ENCODE measurements around the gene MAMDC2. TPM values are rescaled to one million over a fixed set of nuclear protein-coding genes. Genes with fewer than 3 reads are reported as not detected.

MAMDC2 gene
- total and polyA plus RNA-seq, 2 of the 4 experiments (the other 2 are of a cell fraction), result 5.0 to 5.2 TPM

GRCh38 chr9:70042461-70043215 is 1.0 kb upstream of the MAMDC2 start:
- Histone ChIP-seq H2BK20ac (ENCODE audit: low read depth, low read length) (no peak overlapping the region), H3K18ac (ENCODE audit: low read depth, low read length) (no peak overlapping the region), H2AK9ac (replicated peaks; ENCODE audit: low read depth, low read length, poor library complexity) (no peak overlapping the region), H3K9me1 (ENCODE audit: insufficient read depth, low read length) (peaks cover 4% of the 10 kb centered on the region; the same call in 1 of the 2 replicates), H3K4ac (ENCODE audit: low read depth, low read length) (no peak overlapping the region), H3K9me3 (ENCODE audit: control insufficient read depth, insufficient read depth, low read length) (peaks cover 2% of the 10 kb centered on the region; the same call in 1 of the 2 replicates), H2BK120ac (ENCODE audit: low read depth, low read length) (no peak overlapping the region), H4K91ac (ENCODE audit: insufficient read depth, low read depth, low read length) (no peak overlapping the region), H3K4me1 (ENCODE audit: control insufficient read depth, insufficient read depth, low read length) (peaks cover 9% of the 10 kb centered on the region), H2BK5ac (ENCODE audit: low read depth, low read length, poor library complexity, severe bottlenecking) (no peak overlapping the region), H3K36me3 (ENCODE audit: control insufficient read depth, insufficient read depth, low read length) (no peaks in the 10 kb centered on the region), H4K8ac (ENCODE audit: low read depth in 2 of 2, low read length in 2 of 2) (no peak overlapping the region), H3K27ac (ENCODE audit: insufficient read depth, low read length) (no peak overlapping the region), H3K79me1 (ENCODE audit: low read depth in 1 of 2, low read length in 2 of 2) (peaks cover 0 to 3% of the 10 kb centered on the region in 2 experiments; a peak in 1 of 4 replicates), H3K4me3 (ENCODE audit: insufficient read depth, low read depth, low read length) (no peak overlapping the region), H3K4me2 (ENCODE audit: low read depth, low read length) (no peak overlapping the region), H4K5ac (ENCODE audit: low read depth, low read length) (no peak overlapping the region), H2AFZ (replicated peaks; ENCODE audit: low read length, poor library complexity) (no peak overlapping the region), H3K23ac (ENCODE audit: low read depth, low read length) (no peak overlapping the region), H4K20me1 (ENCODE audit: insufficient read depth, low read length) (no peaks in the 10 kb centered on the region), H3K14ac (replicated peaks; ENCODE audit: low read depth, low read length) (no peak overlapping the region), H2AK5ac (ENCODE audit: low read depth, low read length) (no peak overlapping the region), H3K9ac (ENCODE audit: low read depth, low read length) (no peak overlapping the region), H3K27me3 (ENCODE audit: control insufficient read depth, insufficient read depth, low read length) (no peaks in the 10 kb centered on the region), H2BK15ac (ENCODE audit: low read depth, low read length) (0 out of 3 replicates have a peak overlapping the region, but pooled peaks have one; percentile 3), H3K56ac (ENCODE audit: extremely low read depth, insufficient read depth, low read length) (no peak overlapping the region)
- intact Hi-C loops (cut with micrococcal nuclease) (loop anchor here (5.0 kb wide), 1 partner anchor 70 kb away; no protein-coding TSS in a partner anchor), in situ Hi-C loops (cut with MboI; ENCODE audit: low sequenced_read_pairs) (no loop called here), dilution Hi-C loops (cut with HindIII; ENCODE audit: low sequenced_read_pairs, unreplicated experiment) (no loop called here)
- WGBS, 2 experiments (ENCODE audit: extremely low coverage in 2 of 2, insufficient read length in 1 of 2), result 98% methylated on average over 8 of the region's 15 CpGs; no CpG with 5 or more reads in 1 of the 2 experiments
- BruUV-seq (replicated peaks), result no TSS peak
- DNase-seq, result no peak
- POLR2A ChIA-PET (ENCODE audit: unreplicated experiment), result no interaction called here
- CTCF ChIA-PET, result interaction anchor here (1.5 kb wide), 1 partner anchor 8 kb away, joined by 6 read pairs; no protein-coding TSS in a partner anchor
- TF ChIP-seq CHD1 (IDR thresholded peaks at IDR 0.05; ENCODE audit: low read depth, low read length) (no peak), ELK1 (IDR thresholded peaks at IDR 0.05; ENCODE audit: borderline replicate concordance, low read depth, low read length) (no peak), MAFK (IDR thresholded peaks at IDR 0.05; ENCODE audit: low read depth, low read length) (no peak), RCOR1 (IDR thresholded peaks at IDR 0.05; ENCODE audit: insufficient replicate concordance, low read length) (no peak), RFX5 (IDR thresholded peaks at IDR 0.05; ENCODE audit: low read depth, low read length) (no peak)
- no peak for ATAC-seq (ENCODE audit: low read depth)

Measured in IMR-90 (cell line).